H54 (cell line): ENCODE measurements around the gene RAI14.

ENCODE experiments used
- DNase-seq: peaks from one replicate; pipeline ENCODE4 v3.0.0; 2011; ENCODE audit warnings: low spot score, mixed read lengths; ENCODE audit not compliant: insufficient read length
- FAIRE-seq: peaks from 3 replicates; lab custom pipeline; 2011; peaks lifted over from hg19 to GRCh38; lab: Jason Lieb, UNC
- POLR2A ChIP-seq: IDR thresholded peaks from 2 replicates; pipeline ENCODE4 v1.6.1; 2011; ENCODE audit warnings: low read depth, mild to moderate bottlenecking, low read length

Gene RAI14

DNA sequence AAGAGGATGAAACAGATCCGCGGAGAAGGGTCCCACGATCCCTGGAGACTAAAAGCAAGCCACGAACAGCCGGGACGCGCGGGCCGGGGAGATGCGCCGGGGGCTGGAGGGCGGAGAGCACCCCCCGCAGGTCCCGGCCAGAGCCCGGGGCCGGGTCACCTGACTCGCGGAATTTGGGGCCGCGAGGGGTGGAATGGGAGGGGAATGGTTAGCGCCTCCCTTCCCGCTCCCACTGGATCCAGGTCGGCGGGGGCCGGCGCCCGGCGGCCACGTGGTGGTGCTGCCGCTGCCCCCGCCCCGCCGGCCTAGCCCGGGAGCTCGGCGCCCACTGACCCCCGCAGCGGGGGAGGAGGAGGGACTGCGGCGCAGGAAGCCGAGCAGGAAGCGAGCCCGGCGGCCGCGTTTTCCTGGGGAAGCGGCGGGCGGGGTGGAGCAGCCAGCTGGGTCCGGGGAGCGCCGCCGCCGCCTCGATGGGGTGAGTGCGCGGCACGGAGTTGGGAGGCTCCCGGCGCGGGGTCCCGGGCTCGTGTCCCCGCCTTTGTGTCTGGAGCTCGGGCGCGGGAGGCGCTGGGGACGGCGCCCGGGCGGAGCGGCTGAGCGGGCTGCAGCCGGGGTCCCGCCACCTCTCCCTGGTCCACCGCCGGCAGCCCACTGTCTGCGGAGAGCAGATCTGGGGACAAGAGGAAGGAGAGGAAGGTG, at the start of gene RAI14:
RAI14 (plus strand) TSS at position 328 of the 699 bp plus-strand sequence. CDS start 30,592 bp downstream, outside the sequence.
- FAIRE-seq (no peak), DNase-seq (peak; percentile 93)
- TF ChIP-seq POLR2A, result peak; percentile 64; the same call in 1 of the 2 replicates

DNA sequence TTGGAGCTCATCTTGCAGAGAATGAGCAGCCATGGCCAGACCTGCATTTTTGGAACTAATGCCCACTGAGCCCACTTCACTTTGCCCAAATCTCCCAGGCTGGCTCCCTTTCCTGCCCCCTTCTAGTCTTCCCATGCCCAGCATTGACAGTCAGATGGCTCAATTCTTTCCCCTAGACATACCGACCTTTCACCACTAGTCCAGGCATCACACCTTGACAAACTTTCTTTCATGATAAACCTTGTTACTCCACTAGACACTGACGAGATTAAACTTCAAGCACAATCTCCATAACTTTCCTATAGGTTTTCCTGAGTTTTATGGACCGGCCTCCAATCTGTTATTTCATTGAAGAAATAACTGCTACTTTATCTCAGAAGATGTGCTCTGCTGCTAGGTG, 47.8 kb upstream of the RAI14 start:
- DNase-seq (no peak), FAIRE-seq (no peak)
- TF ChIP-seq POLR2A, result no peak

DNA sequence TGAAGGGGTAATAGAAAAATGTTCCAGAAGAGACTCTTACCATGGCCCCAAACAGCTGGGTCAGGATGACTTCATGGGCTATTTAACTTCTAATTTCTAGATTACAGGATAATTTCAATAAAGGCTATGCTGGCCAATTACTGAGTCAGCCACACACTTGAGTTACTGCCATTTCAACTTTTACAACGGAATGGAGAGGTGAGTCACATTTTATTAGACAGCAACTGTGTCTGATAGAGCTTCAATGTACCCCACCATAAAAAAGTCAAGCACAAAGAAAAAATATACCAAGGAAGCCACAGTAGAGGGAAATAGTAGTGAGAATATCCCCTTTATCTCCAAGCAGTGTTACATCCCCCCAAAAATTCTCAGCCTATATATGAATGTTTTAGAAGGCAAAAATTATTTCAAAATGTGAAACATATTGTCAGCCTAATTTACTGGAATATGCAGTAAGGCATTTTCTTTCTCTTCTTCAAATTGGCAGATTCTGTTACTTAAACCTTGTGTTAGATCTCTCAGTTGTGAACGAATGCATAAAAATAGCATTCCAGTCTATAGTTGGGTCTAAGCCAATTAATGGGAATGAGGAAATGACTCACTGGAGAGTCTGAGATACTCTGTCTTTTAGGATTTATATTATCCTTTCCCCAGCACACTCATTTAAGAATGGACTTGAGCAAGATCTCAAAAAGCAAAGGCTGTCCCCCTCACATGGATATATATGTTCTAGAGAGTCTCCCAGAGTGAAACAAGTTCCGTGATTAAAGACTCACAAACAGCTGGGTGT, 47.1 kb upstream of the RAI14 start:
- no peak for TF ChIP-seq POLR2A
- FAIRE-seq, result peak; percentile 95
- peak; percentile 48 for DNase-seq

DNA sequence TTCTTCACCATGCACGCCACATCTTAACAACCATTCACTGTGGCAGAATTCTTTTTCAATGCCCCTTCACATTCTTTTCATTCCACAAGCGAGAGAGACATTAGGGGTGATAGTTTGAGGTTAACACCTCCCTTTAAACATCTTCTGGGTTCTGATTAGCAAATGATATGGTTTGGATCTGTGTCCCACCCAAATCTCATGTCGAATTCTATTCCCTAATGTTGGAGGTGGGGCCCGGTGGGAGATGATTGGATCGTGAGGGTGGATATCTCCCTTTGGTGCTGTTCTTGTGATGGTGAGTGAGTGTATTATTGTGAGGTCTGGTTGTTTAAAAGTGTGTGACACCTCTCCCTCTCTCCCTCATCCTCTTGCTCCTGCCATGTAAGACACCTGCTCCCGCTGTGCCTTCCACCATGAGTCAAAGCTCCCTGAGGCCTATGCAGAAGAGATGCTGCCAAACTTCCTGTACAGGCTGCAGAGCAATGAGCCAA, 46.1 kb upstream of the RAI14 start:
- FAIRE-seq (peak; percentile 94), DNase-seq (no peak)
- no peak for TF ChIP-seq POLR2A

DNA sequence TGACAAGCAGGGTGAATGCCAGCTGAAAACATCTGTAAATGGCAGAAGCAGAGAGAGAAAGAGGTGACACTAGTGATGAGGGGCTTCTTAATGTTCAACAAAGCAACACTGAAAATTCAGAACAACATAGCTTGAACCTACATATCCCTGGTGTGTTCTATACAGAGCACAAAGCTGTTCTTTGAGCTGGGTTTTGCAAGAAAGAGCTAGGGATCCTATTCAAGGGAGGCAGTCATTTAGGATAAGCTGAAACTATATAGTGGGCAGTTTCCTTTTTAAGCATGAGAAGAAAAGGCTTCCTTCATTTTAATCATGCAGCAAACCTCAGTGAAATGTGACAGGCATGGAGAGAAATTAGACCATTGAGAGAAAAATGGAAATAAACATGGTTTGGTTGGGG, 45.6 kb upstream of the RAI14 start:
- DNase-seq (no peak), FAIRE-seq (no peak)
- TF ChIP-seq POLR2A, result no peak

DNA sequence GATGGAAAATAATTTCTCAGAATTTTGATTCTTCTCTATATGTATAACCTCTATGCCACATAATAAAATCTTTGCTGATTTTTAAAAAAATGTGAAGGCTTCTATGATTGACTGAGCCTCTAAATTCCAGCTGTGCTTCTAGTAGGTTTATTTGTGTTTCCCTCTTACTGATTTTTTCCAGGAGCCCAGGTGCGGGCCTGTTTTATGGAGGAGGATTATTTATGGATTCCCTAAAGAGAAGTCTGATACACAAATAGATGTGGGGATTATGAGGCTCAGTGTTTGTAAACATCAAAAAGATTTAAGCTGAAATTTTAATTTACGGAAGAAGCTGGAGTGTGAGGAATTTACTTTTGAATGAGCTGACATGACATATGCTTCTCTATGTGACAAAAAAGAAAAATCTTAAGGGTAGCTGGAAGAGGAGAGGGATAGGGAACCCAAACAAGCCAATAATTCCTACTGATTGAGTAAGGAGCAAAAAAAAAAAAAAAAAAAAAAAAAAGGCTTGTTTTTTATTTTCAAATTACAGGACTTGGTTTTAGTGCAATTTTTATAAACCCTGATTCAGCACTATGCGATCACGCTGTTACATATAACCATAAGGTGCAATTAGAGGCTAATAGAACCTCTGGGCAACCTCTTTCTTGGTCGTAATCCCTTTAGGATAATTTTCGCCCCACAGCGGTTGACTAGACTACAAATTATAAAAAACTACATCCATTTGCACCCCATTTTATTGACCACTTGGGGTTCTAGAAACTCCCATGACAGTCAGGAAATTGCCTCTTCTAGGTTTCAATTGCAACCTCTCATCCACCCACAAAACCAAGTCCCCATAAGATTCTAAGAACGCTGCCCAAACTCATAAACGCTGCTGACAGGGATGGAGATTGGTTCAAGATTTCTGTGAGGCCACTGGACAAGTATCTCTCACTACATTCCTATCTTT, 44.4 kb upstream of the RAI14 start:
- no peak for TF ChIP-seq POLR2A
- FAIRE-seq (no peak), DNase-seq (no peak)

DNA sequence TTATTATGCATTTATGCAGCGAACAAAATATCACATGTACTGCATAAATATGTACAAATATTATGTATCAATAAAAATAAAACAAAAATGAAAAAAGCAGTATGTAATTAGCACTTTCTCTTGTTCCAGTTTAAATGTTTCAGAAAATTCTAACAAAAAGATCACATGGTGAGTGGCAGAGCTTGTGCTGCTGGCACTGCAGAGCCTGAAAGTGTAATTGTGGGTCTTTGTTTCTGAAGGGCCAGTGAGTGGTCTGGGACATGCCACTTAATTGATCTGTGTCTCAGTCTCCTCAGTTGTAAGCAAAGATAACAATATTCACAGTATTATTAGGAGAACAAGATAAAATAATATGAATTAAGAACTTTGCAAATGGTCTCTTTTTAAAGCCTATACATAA, 39.5 kb upstream of the RAI14 start:
- TF ChIP-seq POLR2A, result no peak
- no peak for FAIRE-seq
- no peak for DNase-seq

DNA sequence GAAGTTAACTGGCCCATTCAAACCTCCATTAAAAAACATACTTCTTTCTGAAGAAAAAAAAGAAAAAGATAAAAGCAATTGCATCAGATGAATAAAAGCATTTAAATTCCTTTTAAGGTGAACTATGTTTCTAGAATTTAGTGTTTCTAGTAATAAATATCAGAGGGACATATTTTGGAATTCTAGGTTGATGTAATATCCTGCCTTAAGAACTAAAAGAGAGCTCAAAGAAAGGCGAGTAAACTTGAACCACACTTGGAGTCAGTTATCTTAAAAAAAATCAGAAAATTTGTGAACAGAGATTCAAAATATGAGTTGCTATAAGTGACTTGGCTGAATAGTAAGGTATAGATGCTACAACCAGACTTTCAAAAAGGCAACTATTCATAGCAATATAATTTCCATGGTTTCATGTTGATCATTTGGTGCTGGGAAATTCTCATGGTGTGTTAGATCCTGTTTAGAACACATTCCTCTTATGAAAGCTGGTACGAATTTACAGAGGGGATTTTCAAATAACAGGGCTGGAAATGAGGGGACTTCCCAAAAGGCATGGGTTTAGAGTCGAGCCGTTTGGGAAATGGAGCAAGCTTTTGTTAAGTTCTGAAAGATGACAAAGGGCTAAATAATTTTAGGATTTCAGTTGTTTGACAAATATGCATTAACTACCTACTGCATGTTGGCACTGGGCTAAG, 37.6 kb upstream of the RAI14 start:
- no peak for FAIRE-seq
- DNase-seq, result no peak
- TF ChIP-seq POLR2A, result no peak

DNA sequence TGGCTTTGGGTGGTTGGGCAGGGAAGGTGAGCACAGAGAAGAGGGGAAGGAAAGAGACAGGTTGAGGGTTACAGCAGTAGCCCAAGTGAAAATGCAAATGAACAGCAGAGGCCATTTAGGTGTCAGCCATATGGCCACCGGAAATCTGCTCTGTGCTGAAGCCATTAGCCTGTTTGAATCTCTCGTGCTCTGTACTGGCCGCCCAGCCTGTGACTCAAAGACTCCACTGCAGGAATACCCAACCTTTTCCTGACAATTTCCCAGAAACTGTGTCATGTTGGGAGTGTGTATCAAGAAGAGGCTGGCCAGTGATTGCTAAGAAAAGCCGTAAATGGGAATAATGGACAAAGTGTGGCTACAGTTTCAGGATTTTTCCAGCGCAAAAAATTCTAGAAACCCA, 35.9 kb upstream of the RAI14 start:
- DNase-seq, result no peak
- FAIRE-seq, result no peak
- TF ChIP-seq POLR2A, result no peak

DNA sequence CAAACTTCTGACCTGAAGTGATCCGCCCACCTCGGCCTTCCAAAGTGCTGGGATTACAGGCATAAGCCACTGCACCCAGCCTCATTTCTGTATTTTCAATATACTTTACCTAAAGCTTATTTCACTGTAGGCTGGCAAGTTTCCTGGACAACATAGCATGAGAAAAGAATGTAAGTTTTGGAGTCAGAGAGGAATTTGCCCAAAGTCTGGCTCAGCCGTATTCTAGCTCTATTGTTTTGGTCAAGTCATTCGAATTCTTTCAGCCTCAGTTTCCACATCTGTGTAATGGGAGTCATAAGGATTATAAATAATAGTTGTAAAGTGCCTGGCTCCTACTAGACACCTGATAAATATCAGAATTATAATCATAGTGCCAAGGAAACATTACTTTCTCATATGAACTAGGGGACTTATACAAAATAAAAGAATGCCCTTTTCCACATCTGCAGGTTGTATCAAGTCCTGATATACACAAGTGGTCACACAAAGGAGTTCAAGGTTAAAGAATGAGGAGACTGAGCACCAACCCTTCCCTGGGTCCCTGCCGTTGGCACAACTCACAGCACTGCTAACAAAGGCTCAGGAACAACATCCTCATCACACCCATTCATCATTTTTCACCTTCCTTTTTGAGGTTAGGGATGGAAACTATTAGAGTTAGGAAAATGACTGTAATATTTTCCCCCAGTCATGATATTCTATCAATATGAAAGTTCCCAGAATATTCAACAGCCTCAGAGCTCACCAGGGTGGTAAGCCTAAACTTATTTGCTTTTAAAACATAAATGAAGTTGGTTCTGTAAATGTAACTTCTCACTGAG, 34.6 kb upstream of the RAI14 start:
- DNase-seq, result no peak
- TF ChIP-seq POLR2A, result no peak
- FAIRE-seq, result no peak

DNA sequence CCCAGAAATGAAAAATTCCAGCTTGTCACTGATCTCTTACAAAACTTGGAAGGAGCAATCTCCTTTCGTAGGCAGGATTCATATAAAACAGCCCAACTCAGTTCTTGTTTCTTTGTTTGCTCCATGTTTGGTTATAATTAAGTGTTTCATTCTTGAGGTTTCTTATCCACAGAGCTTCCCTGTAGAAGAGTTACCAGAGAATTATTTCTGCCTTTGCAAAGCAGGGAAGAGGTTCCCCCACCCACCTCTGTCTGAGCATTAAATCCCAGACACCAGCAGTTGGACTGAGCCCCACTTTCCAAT, 34.1 kb upstream of the RAI14 start:
- no peak for TF ChIP-seq POLR2A
- no peak for FAIRE-seq
- no peak for DNase-seq

DNA sequence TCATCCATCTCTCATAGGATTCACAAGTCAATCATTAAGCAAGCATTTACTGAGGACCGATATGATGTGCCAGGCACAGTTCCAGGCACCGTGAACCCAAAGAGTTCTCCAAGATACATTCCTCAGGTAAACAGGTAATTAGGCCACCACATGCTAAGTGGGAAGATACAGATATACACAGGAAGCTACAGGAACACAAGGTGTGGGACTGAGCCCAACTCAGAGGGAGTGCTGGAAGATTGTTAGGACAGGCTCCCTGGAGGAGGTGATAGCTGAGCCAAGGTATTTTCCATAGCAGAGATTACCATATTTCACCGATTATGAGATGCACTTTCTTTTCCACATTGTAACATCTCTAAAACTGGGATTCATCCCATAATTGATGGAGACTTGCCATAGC, 31.4 kb upstream of the RAI14 start:
- no peak for DNase-seq
- TF ChIP-seq POLR2A, result no peak
- no peak for FAIRE-seq
